ENCODE results near the gene ANKRD18B.
"Not testable (repeated sequence)": the region's sequence is repeated elsewhere in the genome, so short reads cannot be mapped to it uniquely, and the experiment has no call there.

DNA sequence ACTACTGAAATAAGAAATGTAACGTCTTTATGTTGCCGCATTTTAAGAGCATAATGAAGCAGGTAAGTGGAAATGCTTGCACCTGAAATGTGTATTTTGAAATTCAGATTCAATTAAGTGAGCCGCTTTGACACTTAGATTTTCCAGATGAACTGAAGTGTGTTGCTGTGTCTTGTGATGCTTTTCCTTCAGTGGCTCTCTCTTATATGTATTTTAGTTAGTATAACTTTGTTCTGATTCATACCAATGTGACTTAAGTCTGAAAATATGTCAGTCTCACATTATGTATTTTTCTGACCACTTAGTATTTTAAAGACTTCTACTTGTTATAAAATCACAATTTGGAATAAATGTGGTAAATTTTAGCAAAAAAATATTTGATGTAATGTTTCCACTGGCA lies 25.4 kb downstream of the ANKRD18B start:
- TF ChIP-seq, protein P1, sequence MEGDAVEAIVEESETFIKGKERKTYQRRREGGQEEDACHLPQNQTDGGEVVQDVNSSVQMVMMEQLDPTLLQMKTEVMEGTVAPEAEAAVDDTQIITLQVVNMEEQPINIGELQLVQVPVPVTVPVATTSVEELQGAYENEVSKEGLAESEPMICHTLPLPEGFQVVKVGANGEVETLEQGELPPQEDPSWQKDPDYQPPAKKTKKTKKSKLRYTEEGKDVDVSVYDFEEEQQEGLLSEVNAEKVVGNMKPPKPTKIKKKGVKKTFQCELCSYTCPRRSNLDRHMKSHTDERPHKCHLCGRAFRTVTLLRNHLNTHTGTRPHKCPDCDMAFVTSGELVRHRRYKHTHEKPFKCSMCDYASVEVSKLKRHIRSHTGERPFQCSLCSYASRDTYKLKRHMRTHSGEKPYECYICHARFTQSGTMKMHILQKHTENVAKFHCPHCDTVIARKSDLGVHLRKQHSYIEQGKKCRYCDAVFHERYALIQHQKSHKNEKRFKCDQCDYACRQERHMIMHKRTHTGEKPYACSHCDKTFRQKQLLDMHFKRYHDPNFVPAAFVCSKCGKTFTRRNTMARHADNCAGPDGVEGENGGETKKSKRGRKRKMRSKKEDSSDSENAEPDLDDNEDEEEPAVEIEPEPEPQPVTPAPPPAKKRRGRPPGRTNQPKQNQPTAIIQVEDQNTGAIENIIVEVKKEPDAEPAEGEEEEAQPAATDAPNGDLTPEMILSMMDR (IDR thresholded peaks at IDR 0.05) = not testable (repeated sequence)
- not testable (repeated sequence) for TF ChIP-seq POLR2A (IDR thresholded peaks at IDR 0.05)
